SU-DHL-6 (cell line): ENCODE measurements around the gene FDXR.

Experiments
- H2AFZ ChIP-seq: fragments of 200-600 bp; sonication (generic); 2 replicates; pipeline ENCODE4 v1.6.1; 2014; ENCODE audit warnings: low read depth, mild to moderate bottlenecking, moderate library complexity, mixed read lengths, antibody characterized with exemption, low read length; ENCODE audit not compliant: severe bottlenecking
- H3F3A ChIP-seq: fragments of 200-600 bp; shearing (Covaris generic); 2 replicates; pipeline ENCODE4 v1.6.0; 2016; ENCODE audit warnings: antibody characterized with exemption, mild to moderate bottlenecking; ENCODE audit not compliant: insufficient read depth
- H3K27ac ChIP-seq: fragments of 200-600 bp; sonication (generic); 2 replicates; pipeline ENCODE4 v1.5.1; 2016; ENCODE audit warnings: low read depth, mild to moderate bottlenecking, low read length, moderate library complexity, mixed read lengths
- H3K27me3 ChIP-seq: fragments of 200-600 bp; sonication (generic), shearing (Covaris generic); 2 replicates; pipeline ENCODE4 v1.6.0; 2014; ENCODE audit warnings: mild to moderate bottlenecking, low read length
- H3K36me3 ChIP-seq: fragments of 200-600 bp; sonication (generic); 2 replicates; pipeline ENCODE4 v1.6.1; 2014; ENCODE audit warnings: mild to moderate bottlenecking, low read length, mixed read lengths
- H3K4me2 ChIP-seq: fragments of 300-600, 200-600 bp; shearing (Covaris generic), sonication (generic); 2 replicates; pipeline ENCODE4 v1.6.0; 2014; ENCODE audit warnings: low read length, low read depth, mild to moderate bottlenecking; ENCODE audit not compliant: poor library complexity, severe bottlenecking
- H3K4me3 ChIP-seq: fragments of 200-600 bp; sonication (generic); 2 replicates; pipeline ENCODE4 v1.5.1; 2014; ENCODE audit warnings: antibody characterized with exemption, low read length, mild to moderate bottlenecking, mixed read lengths; ENCODE audit not compliant: insufficient read depth, poor library complexity, severe bottlenecking
- H3K79me2 ChIP-seq: fragments of 200-600 bp; sonication (generic); 2 replicates; pipeline ENCODE4 v1.6.1; 2014; ENCODE audit warnings: mild to moderate bottlenecking, low read length, moderate library complexity; ENCODE audit not compliant: insufficient read depth
- H3K9ac ChIP-seq: fragments of 200-600 bp; sonication (generic); 2 replicates; pipeline ENCODE4 v1.7.0; 2014; ENCODE audit warnings: mild to moderate bottlenecking, low read length
- H3K9me2 ChIP-seq: fragments of 200-600 bp; sonication (generic); replicated peaks from 2 replicates; pipeline ENCODE4 v1.6.1; 2014; ENCODE audit warnings: low read length; ENCODE audit not compliant: insufficient read depth
- H3K9me3 ChIP-seq: fragments of 200-600 bp; sonication (generic); 2 replicates; pipeline ENCODE4 v1.6.1; 2014; ENCODE audit warnings: low read length, mixed read lengths; ENCODE audit not compliant: insufficient read depth
- H4K20me1 ChIP-seq: fragments of 200-600 bp; sonication (generic); 2 replicates; pipeline ENCODE4 v1.6.1; 2014; ENCODE audit warnings: low read depth, mild to moderate bottlenecking, antibody characterized with exemption, low read length, moderate library complexity, mixed read lengths
- EZH2phosphoT487 ChIP-seq: fragments of 200-600 bp; sonication (generic), shearing (Covaris generic); conservative IDR thresholded peaks from 2 replicates; pipeline ENCODE4 v1.6.1; 2018; ENCODE audit warnings: mild to moderate bottlenecking, antibody characterized with exemption, low read length, moderate library complexity, mixed read lengths
- TF ChIP-seq, protein P1 (sequence below): fragments of 200-600 bp; sonication (generic); IDR thresholded peaks from one replicate; pipeline ENCODE4 v1.5.1; 2017; ENCODE audit warnings: antibody characterized with exemption, mild to moderate bottlenecking, low read length, moderate library complexity; ENCODE audit not compliant: insufficient read depth, poor library complexity, severe bottlenecking

FDXR gene

DNA sequence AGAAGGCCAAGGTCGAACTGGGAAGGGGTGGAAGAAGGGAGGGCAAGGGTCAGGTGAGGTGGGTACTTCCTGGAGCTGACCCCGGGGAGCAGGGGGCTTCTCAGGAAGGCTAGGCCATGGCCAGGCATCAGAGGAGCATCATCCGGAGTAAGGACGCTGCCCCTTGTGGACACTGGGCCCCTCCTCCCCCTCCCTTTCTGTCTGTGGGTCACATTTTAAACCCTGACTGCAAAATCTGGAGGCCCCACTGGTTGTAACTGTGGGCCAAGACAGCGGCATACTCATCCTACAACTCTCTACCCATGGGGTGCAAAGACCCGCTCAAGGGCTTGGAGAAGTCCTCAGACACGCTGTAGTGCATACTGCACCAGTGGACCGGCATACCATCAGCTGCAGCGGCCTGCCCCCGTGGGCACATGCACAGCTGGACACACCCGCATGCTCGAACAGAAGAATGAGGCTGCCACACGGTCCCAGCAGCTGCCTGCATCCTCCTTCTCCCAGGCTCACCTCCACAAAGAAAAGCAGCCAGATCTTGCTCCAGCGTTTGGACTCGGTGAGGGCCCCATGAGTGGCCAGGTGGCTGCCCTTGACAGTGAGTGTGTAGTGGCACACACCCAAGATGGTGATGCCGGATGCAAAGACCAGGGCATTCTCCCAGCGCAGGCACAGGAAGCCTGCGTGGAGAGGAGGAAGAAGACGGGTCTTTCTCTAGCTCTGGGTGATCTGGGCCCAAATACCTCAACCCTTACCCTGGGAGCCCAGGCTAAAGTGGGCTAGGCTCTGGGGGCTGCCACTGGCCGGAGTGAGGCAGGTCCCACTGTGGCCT is 19.4 kb upstream of the FDXR start:
- Histone ChIP-seq H3K9ac (no peak overlapping the region), H2AFZ (no peak overlapping the region), H3K4me3 (no peak overlapping the region), H3K27me3 (no peaks in the 10 kb centered on the region), H3K36me3 (no peaks in the 10 kb centered on the region), H4K20me1 (no peaks in the 10 kb centered on the region), H3K27ac (no peak overlapping the region), H3K4me2 (no peak overlapping the region), H3K79me2 (no peaks in the 10 kb centered on the region), H3F3A (no peaks in the 10 kb centered on the region), H3K9me2 (no peaks in the 10 kb centered on the region), H3K9me3 (no peaks in the 10 kb centered on the region)
- TF ChIP-seq, protein P1, sequence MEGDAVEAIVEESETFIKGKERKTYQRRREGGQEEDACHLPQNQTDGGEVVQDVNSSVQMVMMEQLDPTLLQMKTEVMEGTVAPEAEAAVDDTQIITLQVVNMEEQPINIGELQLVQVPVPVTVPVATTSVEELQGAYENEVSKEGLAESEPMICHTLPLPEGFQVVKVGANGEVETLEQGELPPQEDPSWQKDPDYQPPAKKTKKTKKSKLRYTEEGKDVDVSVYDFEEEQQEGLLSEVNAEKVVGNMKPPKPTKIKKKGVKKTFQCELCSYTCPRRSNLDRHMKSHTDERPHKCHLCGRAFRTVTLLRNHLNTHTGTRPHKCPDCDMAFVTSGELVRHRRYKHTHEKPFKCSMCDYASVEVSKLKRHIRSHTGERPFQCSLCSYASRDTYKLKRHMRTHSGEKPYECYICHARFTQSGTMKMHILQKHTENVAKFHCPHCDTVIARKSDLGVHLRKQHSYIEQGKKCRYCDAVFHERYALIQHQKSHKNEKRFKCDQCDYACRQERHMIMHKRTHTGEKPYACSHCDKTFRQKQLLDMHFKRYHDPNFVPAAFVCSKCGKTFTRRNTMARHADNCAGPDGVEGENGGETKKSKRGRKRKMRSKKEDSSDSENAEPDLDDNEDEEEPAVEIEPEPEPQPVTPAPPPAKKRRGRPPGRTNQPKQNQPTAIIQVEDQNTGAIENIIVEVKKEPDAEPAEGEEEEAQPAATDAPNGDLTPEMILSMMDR: no peak

DNA sequence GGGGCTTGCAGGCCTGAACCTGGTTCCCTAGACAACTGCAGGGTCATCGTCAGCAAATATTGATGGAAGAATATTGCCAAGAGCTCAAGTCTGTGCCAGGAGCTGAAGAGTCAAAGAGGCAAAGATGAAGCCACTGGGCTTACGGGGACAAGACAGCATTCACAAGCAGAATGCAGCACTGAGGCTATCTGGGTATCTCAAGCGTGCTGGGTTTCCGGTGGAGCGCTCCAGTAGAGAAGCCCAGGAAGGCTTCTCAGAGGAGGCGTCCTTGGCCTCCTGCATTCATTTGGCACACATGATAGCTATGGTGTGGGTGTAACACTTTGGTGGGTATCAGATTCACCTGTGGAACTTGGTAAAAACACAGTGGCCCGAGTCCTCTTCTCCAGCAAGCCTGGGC is 17.8 kb upstream of the FDXR start:
- Histone ChIP-seq H3K9me3 (no peaks in the 10 kb centered on the region), H3K9me2 (no peaks in the 10 kb centered on the region), H3K27ac (no peak overlapping the region), H3K4me3 (no peak overlapping the region), H3K4me2 (no peak overlapping the region), H3K36me3 (no peaks in the 10 kb centered on the region), H2AFZ (no peak overlapping the region), H4K20me1 (no peaks in the 10 kb centered on the region), H3K27me3 (no peaks in the 10 kb centered on the region), H3K9ac (no peak overlapping the region), H3K79me2 (no peaks in the 10 kb centered on the region), H3F3A (no peaks in the 10 kb centered on the region)
- no peak for TF ChIP-seq EZH2phosphoT487
- TF ChIP-seq, protein P1: no peak

DNA sequence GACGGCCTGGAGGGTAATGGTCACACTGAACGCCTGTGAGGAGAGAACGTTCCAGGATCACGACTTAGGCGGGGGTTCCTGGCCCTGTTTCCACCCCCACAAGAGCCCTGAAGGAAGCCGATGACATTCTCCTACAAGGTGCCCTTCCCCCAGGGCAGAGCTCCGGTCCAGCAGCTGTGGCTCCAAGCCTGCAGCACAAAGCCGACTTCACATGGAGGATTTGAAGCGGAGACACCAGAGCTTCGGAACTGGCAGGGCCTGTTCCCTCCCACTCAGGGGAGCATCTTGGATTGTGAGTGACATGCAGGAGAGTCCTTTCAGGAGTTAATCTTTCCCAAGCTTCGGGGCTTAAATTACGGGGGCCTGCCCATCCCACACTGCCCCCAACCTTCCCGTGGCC is 15.7 kb upstream of the FDXR start:
- Histone ChIP-seq H3F3A (no peaks in the 10 kb centered on the region), H3K4me2 (no peak overlapping the region), H2AFZ (no peak overlapping the region), H3K4me3 (no peak overlapping the region), H3K9me3 (no peaks in the 10 kb centered on the region), H3K9ac (no peak overlapping the region), H3K27ac (no peak overlapping the region), H4K20me1 (no peaks in the 10 kb centered on the region), H3K36me3 (no peaks in the 10 kb centered on the region), H3K79me2 (no peaks in the 10 kb centered on the region), H3K27me3 (no peaks in the 10 kb centered on the region), H3K9me2 (no peaks in the 10 kb centered on the region)
- TF ChIP-seq, protein P1: no peak
- no peak for TF ChIP-seq EZH2phosphoT487
